Mesodermal cell (in vitro differentiated cells): Measurements from ENCODE around the gene SIGLEC1.

ENCODE experiments used
- H3K27ac ChIP-seq: 2 replicates; pipeline ENCODE4 v1.7.0; 2013; ENCODE audit warnings: mild to moderate bottlenecking, low read depth, low read length, moderate library complexity; ENCODE audit not compliant: severe bottlenecking
- H3K36me3 ChIP-seq: 2 replicates; pipeline ENCODE4 v1.7.1; 2013; ENCODE audit warnings: mild to moderate bottlenecking, low read length, moderate library complexity; ENCODE audit not compliant: control insufficient read depth, insufficient read depth
- H3K4me1 ChIP-seq: one replicate; pipeline ENCODE4 v1.7.1; 2013; ENCODE audit warnings: mild to moderate bottlenecking, low read length; ENCODE audit not compliant: insufficient read depth, control insufficient read depth, poor library complexity, severe bottlenecking
- H3K4me3 ChIP-seq: 2 replicates; pipeline ENCODE4 v1.7.0; 2013; ENCODE audit warnings: low read length, control low read depth, mild to moderate bottlenecking; ENCODE audit not compliant: insufficient read depth, poor library complexity, severe bottlenecking; ENCODE audit errors: extremely low read depth
- H3K9me3 ChIP-seq: 2 replicates; pipeline ENCODE4 v1.7.1; 2013; ENCODE audit warnings: mild to moderate bottlenecking, low read length, moderate library complexity; ENCODE audit not compliant: control insufficient read depth
- WGBS, 2 experiments: methylation state at CpG; one replicate each; pipeline ENCODE4 v1.1.5; 2013; ENCODE audit warnings: missing lambda C conversion rate in 2 of 2; ENCODE audit not compliant: insufficient coverage in 2 of 2; 5-methylcytosine and 5-hydroxymethylcytosine counted together

The SIGLEC1 gene

DNA sequence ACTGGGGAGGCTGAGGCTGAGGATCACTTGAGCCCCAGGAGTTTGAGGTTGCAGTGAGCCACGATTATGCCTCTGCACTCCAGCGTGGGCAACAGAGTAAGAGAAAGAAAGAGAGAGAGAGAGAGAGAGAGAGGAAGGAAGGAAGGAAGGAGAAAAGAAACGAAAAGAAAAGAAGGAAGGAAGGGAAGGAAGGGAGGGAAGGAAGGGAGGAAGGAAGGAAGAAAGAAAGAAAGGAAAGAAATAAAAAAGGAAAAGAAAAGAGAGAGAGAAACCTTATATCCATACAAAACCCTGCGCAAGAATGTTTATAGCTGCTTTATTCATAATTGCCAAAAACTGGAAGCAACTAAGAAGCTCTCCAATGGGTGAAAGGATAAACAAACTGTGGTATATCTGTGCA, 12.0 kb upstream of the SIGLEC1 start:
- Histone ChIP-seq H3K36me3 (no peaks in the 10 kb centered on the region), H3K27ac (no peak overlapping the region), H3K9me3 (no peaks in the 10 kb centered on the region), H3K4me1 (peaks cover 4% of the 10 kb centered on the region), H3K4me3 (no peak overlapping the region)
- 52 to 90% methylated on average over 2 to 3 of the region's 4 CpGs for WGBS, 2 experiments

DNA sequence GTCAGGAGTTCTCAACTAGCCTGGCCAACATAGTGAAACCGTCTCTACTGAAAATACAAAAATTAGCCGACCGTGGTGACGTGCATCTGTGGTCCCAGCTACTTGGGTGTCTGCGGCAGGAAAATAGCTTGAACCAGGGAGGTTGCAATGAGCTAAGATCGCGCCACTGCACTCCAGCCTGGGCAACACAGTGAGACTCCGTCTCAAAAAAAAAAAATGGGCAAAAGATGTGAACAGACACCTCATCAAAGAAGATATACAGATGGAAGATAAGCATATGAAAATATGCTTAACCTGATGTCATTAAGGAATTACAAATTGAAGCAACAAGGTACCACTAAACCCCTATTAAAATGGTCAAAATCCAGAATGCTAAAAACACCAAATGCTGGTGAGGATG, 10.9 kb upstream of the SIGLEC1 start:
- Histone ChIP-seq H3K4me1 (peaks cover 4% of the 10 kb centered on the region), H3K27ac (no peak overlapping the region), H3K9me3 (no peaks in the 10 kb centered on the region), H3K4me3 (no peak overlapping the region), H3K36me3 (no peaks in the 10 kb centered on the region)
- WGBS, 2 experiments: 85 to 94% methylated on average over 5 to 7 of the region's 8 CpGs

DNA sequence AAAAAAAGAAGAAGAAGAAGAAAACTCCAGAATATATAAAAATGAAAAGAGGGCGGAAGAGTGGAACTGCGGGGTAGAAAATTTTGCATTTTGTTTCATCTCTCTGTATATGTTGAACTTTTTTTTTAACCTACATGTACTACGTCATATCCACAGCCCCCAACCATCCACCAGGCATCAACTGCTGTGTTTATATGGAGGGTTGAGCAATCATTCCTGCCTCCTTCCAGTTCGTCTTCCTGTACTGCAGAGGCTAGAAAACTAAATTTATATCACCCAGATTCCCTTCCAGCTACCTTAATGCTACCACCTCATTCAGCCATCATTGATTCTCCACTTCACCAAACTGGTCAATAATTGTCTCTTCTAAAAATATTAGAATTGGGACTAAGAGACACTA, 9.5 kb upstream of the SIGLEC1 start:
- Histone ChIP-seq H3K9me3 (no peaks in the 10 kb centered on the region), H3K4me1 (no peaks in the 10 kb centered on the region), H3K36me3 (no peaks in the 10 kb centered on the region), H3K4me3 (no peak overlapping the region), H3K27ac (no peak overlapping the region)
- no CpG with 5 or more reads among the region's 4 CpGs for WGBS, 2 experiments

- Histone ChIP-seq H3K9me3 (no peaks in the 10 kb centered on the region), H3K4me1 (no peaks in the 10 kb centered on the region), H3K36me3 (no peaks in the 10 kb centered on the region), H3K4me3 (no peak overlapping the region), H3K27ac (no peak overlapping the region)
- WGBS, 2 experiments: 78 to 89% methylated on average over 5 of the region's 6 CpGs
Measured at GRCh38 chr20:3720626-3721025, 8.2 kb upstream of the SIGLEC1 start.

GRCh38 chr20:3720068-3720467, 7.7 kb upstream of the SIGLEC1 start:
- no peak overlapping the region for H3K27ac ChIP-seq
- no peaks in the 10 kb centered on the region for H3K9me3 ChIP-seq
- H3K4me1 ChIP-seq: no peaks in the 10 kb centered on the region
- no peak overlapping the region for H3K4me3 ChIP-seq
- H3K36me3 ChIP-seq: no peaks in the 10 kb centered on the region
- 77 to 90% methylated on average over 2 of the region's 2 CpGs for WGBS, 2 experiments

GRCh38 chr20:3719046-3719445, 6.6 kb upstream of the SIGLEC1 start:
- Histone ChIP-seq H3K27ac (no peak overlapping the region), H3K36me3 (no peaks in the 10 kb centered on the region), H3K9me3 (no peaks in the 10 kb centered on the region), H3K4me3 (no peak overlapping the region), H3K4me1 (no peaks in the 10 kb centered on the region)
- 86 to 100% methylated on average over 2 to 3 of the region's 4 CpGs for WGBS, 2 experiments

GRCh38 chr20:3716195-3716834, 3.9 kb upstream of the SIGLEC1 start:
- H3K4me1 ChIP-seq: no peaks in the 10 kb centered on the region
- H3K36me3 ChIP-seq: no peaks in the 10 kb centered on the region
- no peak overlapping the region for H3K27ac ChIP-seq
- WGBS, 2 experiments: 66 to 74% methylated on average over 4 of the region's 4 CpGs
- no peaks in the 10 kb centered on the region for H3K9me3 ChIP-seq
- H3K4me3 ChIP-seq: no peak overlapping the region

DNA sequence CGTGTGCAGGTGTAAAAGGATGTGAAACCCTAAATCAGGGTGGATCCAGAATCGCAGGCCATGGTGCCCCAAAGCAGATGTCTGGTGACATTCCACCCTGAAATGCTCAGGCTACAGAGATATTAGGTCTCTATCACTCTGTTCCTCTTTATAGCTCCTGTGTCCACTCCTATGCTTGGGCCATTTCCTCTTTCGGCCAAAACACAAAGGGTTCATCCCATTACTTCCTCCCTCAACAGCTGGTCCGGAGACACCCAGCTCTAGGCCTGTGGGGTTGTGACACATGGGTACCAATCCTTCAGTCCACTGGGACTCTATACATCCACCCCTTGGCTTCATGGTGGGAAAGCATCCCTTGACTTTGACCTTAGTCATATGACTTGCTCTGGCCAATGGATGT, 1.7 kb upstream of the SIGLEC1 start:
- Histone ChIP-seq H3K9me3 (no peaks in the 10 kb centered on the region), H3K27ac (no peak overlapping the region), H3K4me1 (no peaks in the 10 kb centered on the region), H3K4me3 (no peak overlapping the region), H3K36me3 (no peaks in the 10 kb centered on the region)
- 98 to 100% methylated on average over 2 to 4 of the region's 4 CpGs for WGBS, 2 experiments

GRCh38 chr20:3711484-3711941, 887 bp downstream of the SIGLEC1 start:
- WGBS, 2 experiments: 95 to 97% methylated on average over 3 of the region's 4 CpGs
- Histone ChIP-seq H3K4me3 (no peak overlapping the region), H3K27ac (no peak overlapping the region), H3K4me1 (no peaks in the 10 kb centered on the region), H3K36me3 (no peaks in the 10 kb centered on the region), H3K9me3 (no peaks in the 10 kb centered on the region)

- no peak overlapping the region for H3K4me3 ChIP-seq
- H3K27ac ChIP-seq: no peak overlapping the region
- 33 to 81% methylated on average over 7 to 9 of the region's 18 CpGs for WGBS, 2 experiments
- H3K4me1 ChIP-seq: no peaks in the 10 kb centered on the region
- no peaks in the 10 kb centered on the region for H3K36me3 ChIP-seq
- no peaks in the 10 kb centered on the region for H3K9me3 ChIP-seq
Measured at GRCh38 chr20:3710703-3711483, 1.5 kb downstream of the SIGLEC1 start.

- WGBS, 2 experiments: 84 to 88% methylated on average over 5 to 6 of the region's 6 CpGs
- H3K4me3 ChIP-seq: no peak overlapping the region
- H3K27ac ChIP-seq: no peak overlapping the region
- no peaks in the 10 kb centered on the region for H3K9me3 ChIP-seq
- H3K36me3 ChIP-seq: no peaks in the 10 kb centered on the region
- no peaks in the 10 kb centered on the region for H3K4me1 ChIP-seq
Measured at GRCh38 chr20:3710011-3710466, 2.4 kb downstream of the SIGLEC1 start.
